ENCODE data around the gene TPRN. TPM values are rescaled to one million over a fixed set of nuclear protein-coding genes. Genes with fewer than 3 reads are reported as not detected.
A peak's percentile ranks its signal among the peaks of the same experiment; 100 is the strongest.

The TPRN gene
- total RNA-seq, 1 experiment from 2014 or later, result 24.9 TPM

DNA sequence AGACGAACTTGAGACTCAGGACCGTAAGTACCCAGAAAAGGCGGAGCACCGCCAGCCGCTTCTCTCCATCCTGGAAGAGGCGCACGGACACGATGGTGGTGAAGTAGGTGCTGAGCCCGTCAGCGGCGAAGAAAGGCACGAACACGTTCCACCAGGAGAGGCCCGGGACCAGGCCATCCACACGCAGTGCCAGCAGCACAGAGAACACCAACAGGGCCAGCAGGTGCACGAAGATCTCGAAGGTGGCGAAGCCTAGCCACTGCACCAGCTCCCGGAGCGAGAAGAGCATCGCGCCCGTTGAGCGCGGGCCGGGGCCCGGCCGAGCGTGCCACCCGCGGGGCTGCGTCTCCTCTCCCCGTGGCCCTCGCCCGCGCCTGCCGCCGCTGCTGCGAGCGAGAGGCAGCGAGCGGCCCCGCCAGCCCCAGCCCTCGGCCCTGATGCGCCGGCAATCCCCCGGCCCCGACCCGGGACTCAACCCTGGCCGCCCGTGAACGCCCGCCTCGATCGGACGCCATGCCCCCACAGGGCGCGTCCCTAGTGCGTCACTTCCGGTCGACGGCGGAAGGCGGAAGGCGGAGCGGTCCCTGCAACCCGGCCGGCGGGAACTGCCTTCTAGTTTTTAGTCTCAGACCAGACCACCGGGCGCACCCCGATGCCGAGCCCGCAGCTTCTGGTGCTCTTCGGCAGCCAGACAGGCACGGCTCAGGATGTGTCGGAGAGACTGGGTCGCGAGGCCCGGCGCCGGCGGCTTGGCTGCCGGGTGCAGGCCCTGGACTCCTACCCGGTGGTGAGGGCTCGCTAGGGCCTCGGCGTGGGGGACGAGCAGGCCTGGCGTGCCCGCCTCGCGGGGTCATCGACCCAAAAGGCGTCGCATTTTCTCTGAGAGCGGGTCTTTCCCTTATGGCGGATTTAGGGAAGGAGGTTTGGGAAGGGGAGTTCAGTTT, 4.9 kb upstream of the TPRN start, which contains the start of the genes NDOR1 and TMEM203:
Gene NDOR1 (plus strand): TSS at position 575 of the 944 bp plus-strand sequence. CDS start 78 bp downstream, at position 653.
Gene TMEM203 (minus strand): TSS at position 523 of the 944 bp plus-strand sequence. CDS start 234 bp downstream, at position 289.
- Histone ChIP-seq H3K4me1 (ENCODE audit: control insufficient read depth in 1 of 2, insufficient read depth in 2 of 2, low read length in 2 of 2) (peaks cover 22 to 35% of the 10 kb centered on the region in 2 experiments), H3K4me3 (replicated peaks in 1 of 2; ENCODE audit: low read depth in 1 of 2, low read length in 2 of 2) (peak within 1 kb of the TSS; percentile 91 to 98), H3K27me3 (ENCODE audit: insufficient read depth, low read length) (no peaks in the 10 kb centered on the region), H3K27ac (ENCODE audit: low read depth, low read length) (peak within 1 kb of the TSS; percentile 78), H3K9me2 (ENCODE audit: insufficient read depth) (no peaks in the 10 kb centered on the region), H3K79me2 (ENCODE audit: insufficient read depth, low read length) (peaks cover 62% of the 10 kb centered on the region), H4K20me1 (ENCODE audit: insufficient read depth) (no peaks in the 10 kb centered on the region), H2AFZ (ENCODE audit: low read depth, low read length, poor library complexity, severe bottlenecking) (no peak within 1 kb of the TSS), H3K9ac (ENCODE audit: low read length) (peak within 1 kb of the TSS; percentile 95), H3K4me2 (ENCODE audit: low read length) (peak within 1 kb of the TSS; percentile 93), H3K9me3 (ENCODE audit: control insufficient read depth in 1 of 2, insufficient read depth in 1 of 2, low read depth in 1 of 2, low read length in 2 of 2) (no peaks in the 10 kb centered on the region), H3K36me3 (ENCODE audit: control insufficient read depth in 1 of 2, insufficient read depth in 2 of 2, low read length in 2 of 2) (peaks cover 0 to 13% of the 10 kb centered on the region in 2 experiments; a peak in 2 of 4 replicates)
- TF ChIP-seq, protein P1, sequence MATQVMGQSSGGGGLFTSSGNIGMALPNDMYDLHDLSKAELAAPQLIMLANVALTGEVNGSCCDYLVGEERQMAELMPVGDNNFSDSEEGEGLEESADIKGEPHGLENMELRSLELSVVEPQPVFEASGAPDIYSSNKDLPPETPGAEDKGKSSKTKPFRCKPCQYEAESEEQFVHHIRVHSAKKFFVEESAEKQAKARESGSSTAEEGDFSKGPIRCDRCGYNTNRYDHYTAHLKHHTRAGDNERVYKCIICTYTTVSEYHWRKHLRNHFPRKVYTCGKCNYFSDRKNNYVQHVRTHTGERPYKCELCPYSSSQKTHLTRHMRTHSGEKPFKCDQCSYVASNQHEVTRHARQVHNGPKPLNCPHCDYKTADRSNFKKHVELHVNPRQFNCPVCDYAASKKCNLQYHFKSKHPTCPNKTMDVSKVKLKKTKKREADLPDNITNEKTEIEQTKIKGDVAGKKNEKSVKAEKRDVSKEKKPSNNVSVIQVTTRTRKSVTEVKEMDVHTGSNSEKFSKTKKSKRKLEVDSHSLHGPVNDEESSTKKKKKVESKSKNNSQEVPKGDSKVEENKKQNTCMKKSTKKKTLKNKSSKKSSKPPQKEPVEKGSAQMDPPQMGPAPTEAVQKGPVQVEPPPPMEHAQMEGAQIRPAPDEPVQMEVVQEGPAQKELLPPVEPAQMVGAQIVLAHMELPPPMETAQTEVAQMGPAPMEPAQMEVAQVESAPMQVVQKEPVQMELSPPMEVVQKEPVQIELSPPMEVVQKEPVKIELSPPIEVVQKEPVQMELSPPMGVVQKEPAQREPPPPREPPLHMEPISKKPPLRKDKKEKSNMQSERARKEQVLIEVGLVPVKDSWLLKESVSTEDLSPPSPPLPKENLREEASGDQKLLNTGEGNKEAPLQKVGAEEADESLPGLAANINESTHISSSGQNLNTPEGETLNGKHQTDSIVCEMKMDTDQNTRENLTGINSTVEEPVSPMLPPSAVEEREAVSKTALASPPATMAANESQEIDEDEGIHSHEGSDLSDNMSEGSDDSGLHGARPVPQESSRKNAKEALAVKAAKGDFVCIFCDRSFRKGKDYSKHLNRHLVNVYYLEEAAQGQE (IDR thresholded peaks at IDR 0.05; ENCODE audit: low read depth), result no peak
- TF ChIP-seq CEBPB (IDR thresholded peaks at IDR 0.05; ENCODE audit: low read depth), result no peak
- peak; percentile 93 for TF ChIP-seq POLR2A (IDR thresholded peaks at IDR 0.05; ENCODE audit: borderline replicate concordance, extremely low read depth, insufficient read depth, insufficient read length)
- TF ChIP-seq SRF (IDR thresholded peaks at IDR 0.05; ENCODE audit: low read depth), result no peak
- TF ChIP-seq TCF7L2 (IDR thresholded peaks at IDR 0.05; ENCODE audit: borderline replicate concordance, extremely low read depth, insufficient read depth, insufficient read length), result no peak
- TF ChIP-seq, protein P2, sequence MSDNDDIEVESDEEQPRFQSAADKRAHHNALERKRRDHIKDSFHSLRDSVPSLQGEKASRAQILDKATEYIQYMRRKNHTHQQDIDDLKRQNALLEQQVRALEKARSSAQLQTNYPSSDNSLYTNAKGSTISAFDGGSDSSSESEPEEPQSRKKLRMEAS (IDR thresholded peaks at IDR 0.05), result no peak
- TF ChIP-seq JUND (IDR thresholded peaks at IDR 0.05), result no peak
- peak; percentile 94 for TF ChIP-seq YY1 (IDR thresholded peaks at IDR 0.05; ENCODE audit: extremely low read depth, insufficient replicate concordance, low read depth, low read length)
- TF ChIP-seq SP1 (IDR thresholded peaks at IDR 0.05; ENCODE audit: low read depth), result no peak
- TF ChIP-seq, protein P3, sequence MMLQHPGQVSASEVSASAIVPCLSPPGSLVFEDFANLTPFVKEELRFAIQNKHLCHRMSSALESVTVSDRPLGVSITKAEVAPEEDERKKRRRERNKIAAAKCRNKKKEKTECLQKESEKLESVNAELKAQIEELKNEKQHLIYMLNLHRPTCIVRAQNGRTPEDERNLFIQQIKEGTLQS (IDR thresholded peaks at IDR 0.05), result no peak
- TF ChIP-seq POLR2AphosphoS5 (IDR thresholded peaks at IDR 0.05; ENCODE audit: low read depth, low read length), result peak; percentile 88
- TF ChIP-seq ZNF274 (IDR thresholded peaks at IDR 0.05; ENCODE audit: low read depth, low read length), result no peak
- TF ChIP-seq ZFX (IDR thresholded peaks at IDR 0.05), result peak; percentile 97
- TF ChIP-seq EZH2phosphoT487 (IDR thresholded peaks at IDR 0.05; ENCODE audit: borderline replicate concordance), result no peak
- no peak for TF ChIP-seq FOSL1 (IDR thresholded peaks at IDR 0.05; ENCODE audit: low read depth)
- TF ChIP-seq ELF1 (IDR thresholded peaks at IDR 0.05; ENCODE audit: borderline replicate concordance, low read depth), result no peak
- BruUV-seq (replicated peaks), result no TSS peak
- CTCF ChIA-PET, result no interaction called here
- POLR2A ChIA-PET, result interaction anchor here (1.9 to 2.1 kb wide), 2 partner anchors 16 to 18 kb away, joined by 6 read pairs; partner anchors contain the start of gene SSNA1
- RAD21 ChIA-PET (ENCODE audit: low non-redundant PET in 1 of 2, low total read pairs in 2 of 2, uncharacterized antibody in 2 of 2, unreplicated experiment in 2 of 2), result no interaction called here
- intact Hi-C loops (cut with micrococcal nuclease), result loop anchor here (2.0 kb wide), 1 partner anchor 17 kb away; the partner anchor contains the start of gene RNF208
- ATAC-seq (peak; percentile 46), DNase-seq (ENCODE audit: low read depth, low spot score) (peak; percentile 62)
